Measurements from ENCODE around the gene DCC. TPM values are rescaled to one million over a fixed set of nuclear protein-coding genes. Genes with fewer than 3 reads are reported as not detected.

DCC gene
- total RNA-seq, 1 donor from 2014 or later: 1.0 TPM

GRCh38 chr18:52569492-52569891, 229.5 kb downstream of the DCC start:
- Mint-ChIP-seq H3K27me3 (ENCODE audit: low read depth) (peaks cover 4% of the 10 kb centered on the region), H3K4me1 (peaks cover 16% of the 10 kb centered on the region), H3K36me3 (no peaks in the 10 kb centered on the region), H3K27ac (no peak overlapping the region), H3K4me3 (no peak overlapping the region), H3K9me3 (no peaks in the 10 kb centered on the region)
- DNase-seq (ENCODE audit: low spot score in 2 of 2, unreplicated experiment in 2 of 2): no peak
- no peak for TF ChIP-seq CTCF (IDR thresholded peaks at IDR 0.05; ENCODE audit: unreplicated experiment)

DNA sequence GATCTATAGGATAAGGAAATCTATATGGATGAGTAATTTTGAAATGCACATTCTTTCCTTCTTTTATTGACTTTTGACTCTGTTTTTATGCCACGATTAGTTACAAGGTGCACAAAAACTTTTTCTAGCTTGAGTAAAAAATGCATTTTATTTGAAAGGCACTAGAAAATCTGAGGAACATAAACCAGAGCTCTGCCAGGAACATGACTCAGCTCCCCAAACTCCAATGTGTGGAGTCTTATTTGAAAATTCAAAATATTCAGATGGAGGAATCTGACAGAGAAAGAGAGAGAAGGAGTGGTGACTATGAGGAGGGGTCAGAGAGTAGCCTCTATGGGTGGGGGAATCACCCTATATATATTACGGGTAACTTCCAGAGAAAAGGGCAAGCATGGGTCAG, 231.0 kb downstream of the DCC start:
- Mint-ChIP-seq H3K27me3 (ENCODE audit: low read depth) (no peaks in the 10 kb centered on the region), H3K9me3 (no peaks in the 10 kb centered on the region), H3K36me3 (no peaks in the 10 kb centered on the region), H3K27ac (no peak overlapping the region), H3K4me1 (peaks cover 16% of the 10 kb centered on the region), H3K4me3 (no peak overlapping the region)
- TF ChIP-seq CTCF (IDR thresholded peaks at IDR 0.05; ENCODE audit: unreplicated experiment): no peak
- DNase-seq (ENCODE audit: low spot score in 2 of 2, unreplicated experiment in 2 of 2): no peak

GRCh38 chr18:52572036-52573000, 232.3 kb downstream of the DCC start:
- H3K4me3 Mint-ChIP-seq: no peak overlapping the region
- H3K9me3 Mint-ChIP-seq: peaks cover 3% of the 10 kb centered on the region
- H3K27me3 Mint-ChIP-seq (ENCODE audit: low read depth): no peaks in the 10 kb centered on the region
- H3K4me1 Mint-ChIP-seq: peaks cover 16% of the 10 kb centered on the region
- TF ChIP-seq CTCF (IDR thresholded peaks at IDR 0.05; ENCODE audit: unreplicated experiment): no peak
- no peaks in the 10 kb centered on the region for H3K36me3 Mint-ChIP-seq
- DNase-seq (ENCODE audit: low spot score in 2 of 2, unreplicated experiment in 2 of 2): no peak
- peak overlapping the region; percentile 13 for H3K27ac Mint-ChIP-seq

- Mint-ChIP-seq H3K4me1 (peaks cover 8% of the 10 kb centered on the region), H3K9me3 (peaks cover 3% of the 10 kb centered on the region), H3K27ac (no peak overlapping the region), H3K4me3 (no peak overlapping the region), H3K36me3 (no peaks in the 10 kb centered on the region), H3K27me3 (ENCODE audit: low read depth) (peaks cover 2% of the 10 kb centered on the region)
- TF ChIP-seq CTCF (IDR thresholded peaks at IDR 0.05; ENCODE audit: unreplicated experiment): no peak
- DNase-seq (ENCODE audit: low spot score in 2 of 2, unreplicated experiment in 2 of 2): no peak
Measured at GRCh38 chr18:52577795-52578194, 237.8 kb downstream of the DCC start.

GRCh38 chr18:52582061-52582460, 242.1 kb downstream of the DCC start:
- peaks cover 7% of the 10 kb centered on the region for H3K4me1 Mint-ChIP-seq
- peaks cover 3% of the 10 kb centered on the region for H3K27me3 Mint-ChIP-seq (ENCODE audit: low read depth)
- no peak overlapping the region for H3K27ac Mint-ChIP-seq
- H3K9me3 Mint-ChIP-seq: no peaks in the 10 kb centered on the region
- TF ChIP-seq CTCF (IDR thresholded peaks at IDR 0.05; ENCODE audit: unreplicated experiment): no peak
- DNase-seq (ENCODE audit: low spot score in 2 of 2, unreplicated experiment in 2 of 2): no peak
- no peak overlapping the region for H3K4me3 Mint-ChIP-seq
- no peaks in the 10 kb centered on the region for H3K36me3 Mint-ChIP-seq
